Astrocyte of the spinal cord (primary cell): ENCODE data around the gene KLHL1.

Experiments
- DNase-seq: peaks from one replicate; pipeline ENCODE4 v3.0.0; 2011; ENCODE audit warnings: low read depth, low spot score
- H3K4me3 ChIP-seq: 2 replicates; pipeline ENCODE4 v1.5.1; 2011; ENCODE audit warnings: low read depth, mild to moderate bottlenecking, low read length, moderate library complexity
- CTCF ChIP-seq: IDR thresholded peaks from 2 replicates; pipeline ENCODE4 v1.5.1; 2012; ENCODE audit warnings: low read depth, mild to moderate bottlenecking, low read length, inconsistent platforms
- in situ Hi-C: cut with HindIII; loops from 2 replicates; pipeline ENCODE4 v1.10.0; 2017; ENCODE audit warnings: low sequenced_read_pairs

The KLHL1 gene

DNA sequence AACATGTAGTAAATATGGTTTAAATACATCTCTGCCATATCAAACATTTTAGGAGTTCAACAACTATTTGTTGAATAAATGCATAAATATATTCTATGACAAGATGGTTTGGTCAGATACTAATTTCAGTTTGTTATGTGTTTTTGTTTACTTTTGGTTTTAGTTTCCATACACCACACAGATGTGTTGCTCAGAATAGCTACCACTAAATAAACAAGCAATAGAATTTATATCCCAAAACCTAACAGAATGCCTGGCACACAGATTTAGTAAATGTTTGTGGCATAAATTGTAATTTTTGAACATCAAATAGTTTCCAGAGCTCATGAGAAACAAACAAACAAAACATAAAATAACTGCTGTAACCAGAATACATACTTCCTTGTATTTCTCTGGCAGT, 127.5 kb downstream of the KLHL1 start:
- in situ Hi-C loops: no loop called here
- no peak for TF ChIP-seq CTCF
- DNase-seq: no peak
- H3K4me3 ChIP-seq: no peak overlapping the region

GRCh38 chr13:69975496-69975895, 132.8 kb downstream of the KLHL1 start:
- in situ Hi-C loops: no loop called here
- no peak for TF ChIP-seq CTCF
- no peak overlapping the region for H3K4me3 ChIP-seq
- no peak for DNase-seq

DNA sequence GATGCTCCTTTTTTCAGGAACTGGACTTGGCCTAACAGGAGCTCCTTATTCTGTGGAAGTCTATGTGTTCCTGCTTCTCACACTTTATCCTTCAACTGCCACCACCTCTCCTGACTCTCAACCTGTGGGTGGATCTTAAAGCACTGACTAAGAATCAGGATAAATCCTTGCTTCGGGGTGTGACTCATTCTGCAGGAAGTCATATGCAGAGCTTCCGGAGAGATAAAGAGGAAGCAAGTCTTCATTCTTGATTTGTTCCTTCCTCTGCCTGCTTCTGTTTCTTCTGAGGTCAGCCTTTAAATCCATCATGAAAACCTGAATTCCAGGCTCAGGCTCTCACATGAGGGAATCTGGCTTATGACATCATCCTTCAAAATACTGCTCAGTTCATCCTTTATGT, 137.7 kb downstream of the KLHL1 start:
- peak; percentile 10 for DNase-seq
- no peak for TF ChIP-seq CTCF

GRCh38 chr13:69959046-69959445, 149.2 kb downstream of the KLHL1 start:
- in situ Hi-C loops: no loop called here

More for the DNA sequence above, 137.7 kb downstream of the KLHL1 start:
- in situ Hi-C loops: no loop called here
- no peak overlapping the region for H3K4me3 ChIP-seq

DNA sequence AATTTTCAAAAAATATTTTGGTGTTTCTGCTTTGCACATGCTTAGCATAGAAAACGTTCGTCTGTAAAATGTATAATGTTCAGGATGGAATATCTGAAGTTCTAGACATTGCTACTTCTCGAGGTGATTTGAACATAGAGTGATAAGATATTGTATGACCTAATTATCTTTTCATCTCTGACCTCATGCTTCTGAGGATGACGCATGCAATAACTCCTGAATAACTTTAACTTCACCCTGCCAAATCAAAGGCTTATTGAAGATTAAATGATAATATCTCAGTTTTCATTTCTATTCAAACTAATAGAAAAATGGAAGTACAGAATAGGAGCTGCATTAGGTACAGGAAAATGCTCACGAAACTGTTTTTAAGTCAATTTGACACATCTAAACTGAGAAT, 151.4 kb downstream of the KLHL1 start:
- H3K4me3 ChIP-seq: no peak overlapping the region
- no peak for DNase-seq
- in situ Hi-C loops: no loop called here
- TF ChIP-seq CTCF: no peak

More at GRCh38 chr13:69959046-69959445, 149.2 kb downstream of the KLHL1 start:
- TF ChIP-seq CTCF: no peak
- no peak for DNase-seq
- H3K4me3 ChIP-seq: no peak overlapping the region

- no peak for DNase-seq
These were observed 151.9 kb downstream of the KLHL1 start for GRCh38 chr13:69956349-69956748.

More at GRCh38 chr13:69956349-69956748, 151.9 kb downstream of the KLHL1 start:
- no peak for TF ChIP-seq CTCF
- in situ Hi-C loops: no loop called here
- H3K4me3 ChIP-seq: no peak overlapping the region
